Activated naive CD4-positive, alpha-beta T cell treated with anti-CD3 and anti-CD28 coated beads, Interleukin-2, amount 50 U/mL, for 16 hours (primary cell): ENCODE data around the gene CCDC167.
A peak's percentile ranks its signal among the peaks of the same experiment; 100 is the strongest.

Source experiments
- DNase-seq: peaks from one replicate; pipeline ENCODE4 v3.0.0-alpha.2; 2020

CCDC167 gene

GRCh38 chr6:37528541-37528940, 28.8 kb upstream of the CCDC167 start:
- DNase-seq: no peak

GRCh38 chr6:37525460-37526357, 26.0 kb upstream of the CCDC167 start:
- no peak for DNase-seq

- no peak for DNase-seq
These were observed 25.3 kb upstream of the CCDC167 start for GRCh38 chr6:37524970-37525318.

- no peak for DNase-seq
These were observed 24.6 kb upstream of the CCDC167 start for GRCh38 chr6:37524025-37524969.

GRCh38 chr6:37523412-37523811, 23.7 kb upstream of the CCDC167 start:
- no peak for DNase-seq

- no peak for DNase-seq
These were observed 23.1 kb upstream of the CCDC167 start for GRCh38 chr6:37522836-37523235.

GRCh38 chr6:37521674-37522073, 22.0 kb upstream of the CCDC167 start:
- DNase-seq: no peak

- DNase-seq: no peak
These were observed 21.2 kb upstream of the CCDC167 start for GRCh38 chr6:37520926-37521325.

GRCh38 chr6:37519461-37519860, 19.8 kb upstream of the CCDC167 start:
- no peak for DNase-seq

GRCh38 chr6:37518116-37518515, 18.4 kb upstream of the CCDC167 start:
- DNase-seq: no peak

GRCh38 chr6:37517411-37517812, 17.7 kb upstream of the CCDC167 start:
- DNase-seq: peak; percentile 71

- peak; percentile 29 for DNase-seq
These were observed 17.3 kb upstream of the CCDC167 start for GRCh38 chr6:37516920-37517405.

- DNase-seq: peak; percentile 90
These were observed 16.6 kb upstream of the CCDC167 start for GRCh38 chr6:37516076-37516919.

GRCh38 chr6:37515712-37516075, 16.0 kb upstream of the CCDC167 start:
- DNase-seq: no peak

- no peak for DNase-seq
These were observed 15.1 kb upstream of the CCDC167 start for GRCh38 chr6:37514837-37515236.

- DNase-seq: peak; percentile 58
These were observed 14.7 kb upstream of the CCDC167 start for GRCh38 chr6:37514321-37514771.

GRCh38 chr6:37513576-37513975, 13.9 kb upstream of the CCDC167 start:
- DNase-seq: no peak

- no peak for DNase-seq
These were observed 13.5 kb upstream of the CCDC167 start for GRCh38 chr6:37513155-37513554.

- no peak for DNase-seq
These were observed 12.8 kb upstream of the CCDC167 start for GRCh38 chr6:37512400-37513011.

- DNase-seq: no peak
These were observed 12.3 kb upstream of the CCDC167 start for GRCh38 chr6:37511910-37512399.

- DNase-seq: no peak
These were observed 11.5 kb upstream of the CCDC167 start for GRCh38 chr6:37511201-37511600.
